Head of caudate nucleus (tissue), 42 donors: ENCODE data around the gene HSDL2.
"Not testable (repeated sequence)": the region's sequence is repeated elsewhere in the genome, so short reads cannot be mapped to it uniquely, and the experiment has no call there.

Experiments used
- DNase-seq, 42 donors: peaks; one replicate each; pipeline versions ENCODE4 v3.0.0 to v3.0.0-alpha.2; 2020 to 2021; ENCODE audit warnings: mixed read lengths in 7 of 42
- intact Hi-C: fragments of 100-400 bp; cut with DNase I; formaldehyde crosslinking; loops from one replicate; pipeline ENCODE4 v1.15.0; 2022

HSDL2 gene

GRCh38 chr9:112382501-112383364, 2.8 kb downstream of the HSDL2 start:
- intact Hi-C loops = loop anchor here (5.0 kb wide), 1 partner anchor 335 kb away; the partner anchor contains the start of gene INIP
- DNase-seq = no peak

DNA sequence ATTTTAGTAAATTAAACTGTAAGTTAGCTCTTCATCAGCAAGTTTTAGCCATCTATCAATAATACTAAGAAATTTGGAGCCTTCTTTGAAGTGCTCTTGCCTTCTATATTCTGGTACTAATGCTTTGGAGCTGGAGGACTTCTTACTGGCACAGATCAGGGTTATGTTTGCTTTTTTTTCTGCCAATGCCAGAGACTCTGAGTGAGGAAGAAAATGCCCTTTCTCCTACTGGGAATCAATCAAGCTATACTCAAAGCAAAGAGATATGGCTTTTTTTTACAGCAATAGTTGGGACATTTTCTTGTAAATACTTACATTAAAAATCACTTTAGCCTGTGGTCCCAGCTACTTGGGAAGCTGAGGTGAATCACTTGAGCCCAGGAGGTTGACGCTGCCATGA, 4.3 kb downstream of the HSDL2 start:
- DNase-seq = no peak
- intact Hi-C loops = loop anchor here (5.0 kb wide), 1 partner anchor 333 kb away; the partner anchor contains the start of gene INIP

GRCh38 chr9:112384690-112385089, 4.8 kb downstream of the HSDL2 start:
- intact Hi-C loops = loop anchor here (5.0 kb wide), 1 partner anchor 333 kb away; the partner anchor contains the start of gene INIP
- no peak for DNase-seq

DNA sequence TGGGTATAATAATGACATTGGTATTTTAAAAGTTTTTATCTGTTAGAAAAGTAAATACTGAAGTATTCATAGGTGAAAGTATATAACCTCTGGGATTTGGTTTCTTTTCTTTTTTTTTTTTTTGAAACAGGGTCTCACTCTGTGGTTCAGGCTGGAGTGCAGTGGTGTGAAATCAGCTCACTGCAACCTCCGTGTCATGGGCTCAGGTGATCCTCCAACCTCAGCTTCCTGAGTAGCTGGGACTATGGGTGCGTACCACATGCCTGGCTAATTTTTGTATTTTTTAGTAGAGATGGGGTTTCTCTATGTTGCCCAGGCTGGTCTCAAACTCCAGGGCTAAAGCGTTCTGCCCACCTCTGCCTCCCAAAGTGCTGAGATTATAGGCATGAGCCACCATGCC, 7.2 kb downstream of the HSDL2 start:
- no peak for DNase-seq
- intact Hi-C loops = no loop called here

DNA sequence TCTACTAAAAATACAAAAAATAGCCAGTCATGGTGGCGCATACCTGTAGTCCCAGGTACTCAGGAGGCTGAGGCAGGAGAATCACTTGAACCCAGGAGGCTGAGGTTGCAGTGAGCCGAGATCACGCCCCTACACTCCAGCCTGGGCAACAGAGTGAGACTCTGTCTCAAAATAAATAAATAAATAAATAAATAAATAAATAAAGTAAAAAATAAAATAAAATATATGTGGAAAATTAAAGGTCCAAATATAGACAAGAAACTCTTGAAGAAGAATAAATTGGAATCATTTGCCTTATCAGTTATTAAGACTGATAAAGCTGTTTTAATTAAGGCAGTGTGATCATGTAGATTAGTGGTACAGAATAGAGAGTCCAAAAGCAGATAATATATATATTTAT, 10.0 kb downstream of the HSDL2 start:
- DNase-seq, intact Hi-C loops: not testable (repeated sequence)

- intact Hi-C loops, DNase-seq: not testable (repeated sequence)
Observed at GRCh38 chr9:112391936-112392560, 12.1 kb downstream of the HSDL2 start.

DNA sequence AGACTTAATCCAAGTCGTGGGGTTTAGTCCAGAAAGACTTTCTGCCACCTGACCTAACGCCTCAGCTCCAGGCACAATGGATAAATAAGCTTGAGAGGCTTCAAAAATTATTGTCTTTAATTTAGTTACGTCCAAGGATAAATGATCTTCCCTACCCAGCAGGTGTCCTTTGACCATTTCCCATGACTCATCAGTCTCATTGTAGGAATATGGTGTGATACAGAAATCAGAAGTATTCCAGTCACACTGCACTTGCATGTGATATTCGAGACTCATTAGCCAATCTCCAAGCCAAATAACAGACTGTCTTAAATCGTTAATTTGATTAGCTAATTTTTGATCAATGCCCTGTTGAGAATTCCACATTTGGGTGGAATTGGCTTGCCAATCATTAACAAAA, 13.2 kb downstream of the HSDL2 start:
- DNase-seq, intact Hi-C loops: not testable (repeated sequence)

GRCh38 chr9:112396416-112396815, 16.5 kb downstream of the HSDL2 start:
- DNase-seq = no peak
- intact Hi-C loops = no loop called here

DNA sequence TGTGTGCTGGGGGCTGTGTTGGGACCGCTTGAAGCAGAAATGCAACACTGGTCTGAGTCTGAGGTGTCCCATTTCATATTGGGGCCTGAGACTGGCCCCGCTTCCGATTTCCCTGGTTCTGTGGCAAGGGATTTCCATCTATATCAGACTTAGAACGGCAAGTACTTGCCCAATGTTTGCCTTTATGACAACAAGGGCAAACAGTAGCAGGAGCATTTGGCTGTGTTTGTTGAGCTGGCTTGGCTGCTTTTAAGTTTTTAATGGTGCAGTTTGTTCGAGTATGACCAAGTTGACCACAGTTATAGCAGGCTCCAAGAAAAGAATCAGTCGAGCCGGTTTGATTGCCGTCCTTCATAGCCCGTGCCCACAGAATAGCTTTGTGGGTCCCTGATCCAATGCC, 17.0 kb downstream of the HSDL2 start:
- DNase-seq = no peak
- intact Hi-C loops = no loop called here

DNA sequence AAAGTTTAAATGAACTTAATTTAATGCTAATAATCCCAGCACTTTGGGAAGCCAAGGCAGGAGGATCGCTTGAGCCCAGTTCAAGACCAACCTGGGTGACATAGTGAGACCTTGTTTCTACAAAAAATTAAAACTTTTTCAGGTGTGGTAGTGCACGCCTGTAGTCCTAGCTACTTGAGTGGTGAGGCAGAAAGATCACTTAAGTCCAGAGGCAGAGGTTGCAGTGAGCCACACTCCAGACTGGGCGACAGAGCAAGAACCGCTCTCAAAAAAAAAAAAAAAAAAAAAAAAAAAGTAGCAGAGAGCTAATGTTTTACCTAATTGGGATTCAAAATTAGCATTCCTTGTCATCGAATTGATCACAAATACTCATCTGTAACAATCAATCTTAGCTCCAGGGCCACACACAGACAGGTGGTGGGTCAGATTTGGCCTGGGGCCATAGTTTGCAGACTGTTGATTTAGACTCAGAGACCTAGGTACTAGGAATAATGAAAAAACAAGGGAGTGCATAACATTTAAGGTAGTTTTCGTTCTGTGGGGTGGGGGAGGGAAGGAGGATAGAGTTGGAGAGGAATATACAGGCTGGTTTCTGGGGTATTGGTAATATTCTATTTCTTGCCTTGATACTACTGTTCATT, 21.4 kb downstream of the HSDL2 start:
- DNase-seq = no peak
- intact Hi-C loops = no loop called here

- intact Hi-C loops = no loop called here
- no peak for DNase-seq
Observed at GRCh38 chr9:112403614-112404201, 23.8 kb downstream of the HSDL2 start.

GRCh38 chr9:112404508-112404932, 24.6 kb downstream of the HSDL2 start:
- intact Hi-C loops = no loop called here
- DNase-seq = no peak

DNA sequence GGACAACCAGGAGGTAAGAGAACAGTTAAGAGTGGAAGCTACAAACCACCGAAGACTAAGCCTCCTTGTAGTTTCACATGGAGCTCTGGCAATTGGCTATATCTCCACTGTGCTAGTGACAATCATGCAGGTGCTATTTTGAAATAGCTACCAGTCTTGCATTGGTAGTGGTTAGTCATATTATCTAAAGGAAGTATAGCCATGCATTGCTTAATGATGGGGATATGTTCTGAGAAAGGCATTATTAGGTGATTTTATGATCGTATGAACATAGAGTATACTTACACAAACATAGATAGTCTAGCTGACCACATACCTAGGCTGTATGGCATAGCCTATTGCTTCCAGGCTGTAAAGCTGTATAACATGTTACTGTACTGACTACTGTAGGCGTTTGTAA, 28.4 kb downstream of the HSDL2 start:
- intact Hi-C loops = no loop called here
- no peak for DNase-seq

GRCh38 chr9:112408819-112409218, 28.9 kb downstream of the HSDL2 start:
- DNase-seq = no peak
- intact Hi-C loops = no loop called here

GRCh38 chr9:112409758-112410157, 29.9 kb downstream of the HSDL2 start:
- intact Hi-C loops = no loop called here
- no peak for DNase-seq

GRCh38 chr9:112411626-112412027, 31.7 kb downstream of the HSDL2 start:
- DNase-seq = no peak
- intact Hi-C loops = no loop called here

DNA sequence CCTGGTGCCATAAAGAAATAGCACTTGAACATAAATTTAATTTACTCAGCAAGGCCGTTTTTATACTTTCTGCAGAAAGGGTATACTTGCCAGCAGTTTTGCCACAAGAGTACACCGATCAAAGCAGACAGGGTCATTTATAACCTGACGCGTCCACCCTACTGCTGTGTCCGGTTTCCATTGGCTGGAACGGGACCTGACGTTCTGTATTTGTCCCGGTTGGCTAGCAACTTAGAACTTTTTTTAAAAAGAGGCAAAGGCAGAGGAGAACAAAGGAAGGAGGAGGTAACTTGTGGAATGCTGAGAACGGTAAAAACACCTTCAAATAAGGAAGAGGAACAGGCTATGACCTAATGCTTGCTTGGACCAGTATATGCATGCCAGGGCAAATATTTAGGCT, 33.8 kb downstream of the HSDL2 start:
- intact Hi-C loops, DNase-seq: not testable (repeated sequence)

DNA sequence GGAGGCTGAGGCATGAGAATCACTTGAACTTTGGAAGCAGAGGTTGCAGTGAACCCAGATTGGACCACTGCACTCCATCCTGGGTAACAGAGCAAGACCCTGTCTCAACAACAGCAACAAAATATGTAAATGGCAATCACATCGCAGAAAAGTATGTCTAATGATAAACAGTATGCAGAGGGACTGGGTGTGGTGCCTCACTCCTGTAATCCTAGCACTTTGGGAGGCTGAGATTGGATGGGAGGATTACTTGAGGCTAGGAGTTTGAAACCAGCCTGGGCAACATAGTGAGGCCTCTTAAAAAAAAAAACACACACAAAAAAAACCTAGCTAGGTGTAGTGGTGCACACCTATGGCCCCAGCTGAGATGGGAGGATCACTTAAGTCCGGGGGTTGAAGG, 40.3 kb downstream of the HSDL2 start:
- DNase-seq = no peak
- intact Hi-C loops = no loop called here

DNA sequence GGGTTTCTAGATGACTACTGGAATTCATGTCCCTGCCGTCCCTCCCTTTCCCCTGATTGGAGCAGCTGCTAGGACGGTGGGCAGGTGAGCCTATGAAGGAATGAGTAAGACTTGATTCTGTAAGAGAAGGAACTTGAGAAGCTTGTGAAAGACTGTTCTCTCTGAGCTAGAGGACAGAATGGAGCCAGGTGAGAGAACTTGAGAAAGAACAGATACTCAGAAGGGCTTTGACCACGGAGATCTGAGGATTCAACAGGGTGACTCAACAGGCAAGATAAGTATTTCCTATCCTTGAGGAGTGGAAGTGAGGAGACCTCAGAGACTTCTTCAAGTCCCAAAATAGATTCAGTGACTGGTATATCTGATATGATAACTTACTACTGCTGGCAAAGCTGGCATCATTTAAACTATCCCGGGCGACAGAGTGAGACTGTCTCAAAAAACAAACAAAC, 41.9 kb downstream of the HSDL2 start:
- intact Hi-C loops = no loop called here

More for the DNA sequence above, 41.9 kb downstream of the HSDL2 start:
- DNase-seq = no peak
